Measurements from ENCODE around the gene GPR160.

Gene GPR160

GRCh38 chr3:170027233-170028102, 10.3 kb upstream of the GPR160 start:
- no peak for DNase-seq

- DNase-seq, result peak; percentile 36
These were observed 4.3 kb upstream of the GPR160 start for GRCh38 chr3:170033489-170033888.

- peak; percentile 37 for DNase-seq
These were observed 777 bp downstream of the GPR160 start for GRCh38 chr3:170038434-170039110.

- no peak for DNase-seq
These were observed 2.6 kb downstream of the GPR160 start for GRCh38 chr3:170040418-170040817.

GRCh38 chr3:170043506-170043905, 5.7 kb downstream of the GPR160 start:
- DNase-seq, result no peak

GRCh38 chr3:170044271-170044670, 6.5 kb downstream of the GPR160 start:
- DNase-seq, result no peak

GRCh38 chr3:170044795-170045244, 7.0 kb downstream of the GPR160 start:
- DNase-seq, result no peak

- DNase-seq, result no peak
These were observed 8.7 kb downstream of the GPR160 start for GRCh38 chr3:170046269-170047132.

GRCh38 chr3:170047133-170047404, 9.3 kb downstream of the GPR160 start:
- no peak for DNase-seq

- DNase-seq, result no peak
These were observed 11.6 kb downstream of the GPR160 start for GRCh38 chr3:170049146-170050000.

GRCh38 chr3:170050753-170051152, 13.0 kb downstream of the GPR160 start:
- DNase-seq, result no peak

GRCh38 chr3:170052398-170052797, 14.6 kb downstream of the GPR160 start:
- no peak for DNase-seq

GRCh38 chr3:170054204-170054603, 16.4 kb downstream of the GPR160 start:
- DNase-seq, result no peak

GRCh38 chr3:170055209-170055608, 17.4 kb downstream of the GPR160 start:
- peak; percentile 44 for DNase-seq

- no peak for DNase-seq
These were observed 19.1 kb downstream of the GPR160 start for GRCh38 chr3:170056710-170057454.

GRCh38 chr3:170057550-170057949, 19.8 kb downstream of the GPR160 start:
- DNase-seq, result no peak

GRCh38 chr3:170058127-170058526, 20.3 kb downstream of the GPR160 start:
- no peak for DNase-seq

GRCh38 chr3:170059447-170059846, 21.7 kb downstream of the GPR160 start:
- no peak for DNase-seq

GRCh38 chr3:170062068-170062467, 24.3 kb downstream of the GPR160 start:
- no peak for DNase-seq

- no peak for DNase-seq
These were observed 25.0 kb downstream of the GPR160 start for GRCh38 chr3:170062769-170063168.

- DNase-seq, result no peak
These were observed 25.9 kb downstream of the GPR160 start for GRCh38 chr3:170063691-170064090.

- DNase-seq, result no peak
These were observed 26.3 kb downstream of the GPR160 start for GRCh38 chr3:170064108-170064507.

Measured in stimulated activated CD4-positive, alpha-beta T cell treated with anti-CD3 and anti-CD28 coated beads, Interleukin-15, amount 100 ng/mL, for 24 hours (primary cell).